H1 (cell line): ENCODE results near the gene MID1. TPM values are rescaled to one million over a fixed set of nuclear protein-coding genes. Genes with fewer than 3 reads are reported as not detected.

Experiments used
- CTCF ChIA-PET: fragments of 300-600 bp; sonication (Branson Sonifier 250); formaldehyde crosslinking; loops from one replicate; lab custom pipeline; 2021; ENCODE audit not compliant: partially characterized antibody; lab: Charles Lee
- POLR2A ChIA-PET: fragments of 300-600 bp; sonication (Branson Sonifier 250); formaldehyde crosslinking; loops from one replicate; lab custom pipeline; 2021; ENCODE audit warnings: inconsistent platforms; ENCODE audit not compliant: partially characterized antibody; lab: Charles Lee
- DNase-seq, 2 experiments: peaks; one replicate each; pipeline versions ENCODE4 v3.0.0 to v3.0.0-alpha.2; 2010 to 2022; ENCODE audit warnings: low spot score in 2 of 2, low read depth in 1 of 2, mixed read lengths in 1 of 2
- FAIRE-seq: peaks from 2 replicates; lab custom pipeline; 2011; peaks lifted over from hg19 to GRCh38; lab: Jason Lieb, UNC
- H2AFZ ChIP-seq: 2 replicates; pipeline ENCODE4 v1.8.1; 2012; ENCODE audit warnings: low read length, inconsistent platforms
- H2AK5ac ChIP-seq: 2 replicates; pipeline ENCODE4 v1.6.1; 2013; ENCODE audit warnings: low read depth, low read length
- H2BK120ac ChIP-seq: replicated peaks from 2 replicates; pipeline ENCODE3; 2013; ENCODE audit warnings: low read depth, low read length, inconsistent platforms
- H2BK12ac ChIP-seq: 2 replicates; pipeline ENCODE4 v1.6.1; 2013; ENCODE audit warnings: low read depth, low read length
- H2BK15ac ChIP-seq: 2 replicates; pipeline ENCODE4 v1.6.1; 2013; ENCODE audit warnings: low read length
- H2BK20ac ChIP-seq: 2 replicates; pipeline ENCODE4 v1.6.1; 2013; ENCODE audit warnings: low read length
- H2BK5ac ChIP-seq: 2 replicates; pipeline ENCODE4 v1.6.1; 2013; ENCODE audit warnings: low read depth, low read length
- H3K14ac ChIP-seq: 2 replicates; pipeline ENCODE4 v1.6.1; 2013; ENCODE audit warnings: inconsistent platforms; ENCODE audit not compliant: insufficient read length
- H3K18ac ChIP-seq: 2 replicates; pipeline ENCODE4 v1.6.1; 2013; ENCODE audit warnings: low read length; ENCODE audit errors: extremely low read depth
- H3K23ac ChIP-seq: 2 replicates; pipeline ENCODE4 v1.6.1; 2013; ENCODE audit warnings: inconsistent platforms; ENCODE audit not compliant: insufficient read length
- H3K23me2 ChIP-seq: 2 replicates; pipeline ENCODE4 v1.6.1; 2013; ENCODE audit warnings: low read depth, low read length
- H3K27ac ChIP-seq: 2 replicates; pipeline ENCODE4 v1.6.1; 2011; ENCODE audit warnings: low read depth, low read length, inconsistent platforms
- H3K27me3 ChIP-seq, 4 experiments: replicated peaks in 1 of 4; 1 replicate in 1 of 4; 2 replicates in 3 of 4; pipeline versions ENCODE4 v1.6.1 to v1.8.1; 2011 to 2013; ENCODE audit warnings: low read length in 3 of 4, mild to moderate bottlenecking in 3 of 4, inconsistent platforms in 2 of 4, mixed read lengths in 2 of 4, moderate library complexity in 1 of 4; ENCODE audit not compliant: control insufficient read depth in 3 of 4, insufficient read depth in 3 of 4; ENCODE audit errors: extremely low read depth in 1 of 4
- H3K36me3 ChIP-seq, 4 experiments: 2 replicates each; pipeline versions ENCODE4 v1.6.1 to v1.8.1; 2011 to 2013; ENCODE audit warnings: mild to moderate bottlenecking in 4 of 4, low read length in 3 of 4, moderate library complexity in 2 of 4, control low read depth in 1 of 4, inconsistent platforms in 1 of 4; ENCODE audit not compliant: insufficient read depth in 4 of 4, control insufficient read depth in 2 of 4
- H3K4ac ChIP-seq: replicated peaks from 2 replicates; pipeline ENCODE3; 2013; ENCODE audit warnings: low read length, low read depth, mixed read lengths, inconsistent platforms; ENCODE audit not compliant: insufficient read length
- H3K4me1 ChIP-seq, 4 experiments: replicated peaks in 1 of 4; 1 replicate in 1 of 4; 2 replicates in 3 of 4; pipeline versions ENCODE4 v1.6.1 to v1.8.1; 2011 to 2013; ENCODE audit warnings: low read length in 3 of 4, inconsistent platforms in 2 of 4, mixed read lengths in 1 of 4; ENCODE audit not compliant: insufficient read depth in 4 of 4, control insufficient read depth in 3 of 4
- H3K4me2 ChIP-seq, 2 experiments: 2 replicates each; pipeline versions ENCODE4 v1.6.1 to v1.8.1; 2011 to 2013; ENCODE audit warnings: low read depth in 2 of 2, low read length in 2 of 2, control low read depth in 1 of 2, inconsistent platforms in 1 of 2, mild to moderate bottlenecking in 1 of 2; ENCODE audit not compliant: insufficient read depth in 1 of 2
- H3K4me3 ChIP-seq, 4 experiments: fragments of 200-600, 300-600 bp in 1 of 4; sonication (generic), shearing (Covaris generic), sonication (Bioruptor Twin) in 1 of 4; 2 replicates each; pipeline versions ENCODE4 v1.5.1 to v1.8.1; 2011 to 2016; ENCODE audit warnings: low read length in 4 of 4, low read depth in 3 of 4, control low read depth in 2 of 4, inconsistent platforms in 2 of 4, mild to moderate bottlenecking in 2 of 4, mixed read lengths in 1 of 4, moderate library complexity in 1 of 4; ENCODE audit not compliant: insufficient read depth in 2 of 4; ENCODE audit errors: extremely low read depth in 1 of 4
- H3K56ac ChIP-seq: replicated peaks from 2 replicates; pipeline ENCODE3; 2013; ENCODE audit warnings: low read depth, mild to moderate bottlenecking, mixed read lengths, low read length, inconsistent platforms; ENCODE audit not compliant: insufficient read length
- H3K79me1 ChIP-seq: 2 replicates; pipeline ENCODE4 v1.6.1; 2013; ENCODE audit warnings: low read depth, low read length, control low read depth
- H3K79me2 ChIP-seq, 2 experiments: 2 replicates each; pipeline versions ENCODE4 v1.6.1 to v1.8.1; 2012 to 2013; ENCODE audit warnings: low read length in 2 of 2, mild to moderate bottlenecking in 2 of 2, inconsistent platforms in 1 of 2; ENCODE audit not compliant: insufficient read depth in 2 of 2, control insufficient read depth in 1 of 2
- H3K9ac ChIP-seq, 4 experiments: replicated peaks in 1 of 4; 1 replicate in 1 of 4; 2 replicates in 3 of 4; pipeline versions ENCODE4 v1.6.1 to v1.8.1; 2011 to 2013; ENCODE audit warnings: low read depth in 3 of 4, low read length in 3 of 4, control low read depth in 2 of 4, mild to moderate bottlenecking in 2 of 4, moderate library complexity in 2 of 4, inconsistent platforms in 1 of 4; ENCODE audit errors: extremely low read depth in 1 of 4
- H3K9me3 ChIP-seq, 2 experiments: 2 replicates each; pipeline versions ENCODE4 v1.6.1 to v1.8.1; 2012 to 2013; ENCODE audit warnings: mild to moderate bottlenecking in 2 of 2, moderate library complexity in 2 of 2, control low read depth in 1 of 2, inconsistent platforms in 1 of 2, low read depth in 1 of 2, low read length in 1 of 2, mixed read lengths in 1 of 2; ENCODE audit not compliant: insufficient read depth in 2 of 2
- H4K20me1 ChIP-seq, 2 experiments: replicated peaks in 1 of 2; 2 replicates each; pipeline versions ENCODE3 to v1.8.1; 2011 to 2013; ENCODE audit warnings: inconsistent platforms in 2 of 2, low read length in 2 of 2, mild to moderate bottlenecking in 1 of 2; ENCODE audit not compliant: insufficient read depth in 2 of 2, control insufficient read depth in 1 of 2
- H4K5ac ChIP-seq: 2 replicates; pipeline ENCODE4 v1.6.1; 2013; ENCODE audit warnings: low read length, low read depth, mixed read lengths, inconsistent platforms; ENCODE audit not compliant: insufficient read length
- H4K8ac ChIP-seq: 2 replicates; pipeline ENCODE4 v1.8.0; 2013; ENCODE audit warnings: mild to moderate bottlenecking, moderate library complexity, low read length, inconsistent platforms; ENCODE audit not compliant: insufficient read depth; ENCODE audit errors: extremely low read depth
- H4K91ac ChIP-seq: replicated peaks from 2 replicates; pipeline ENCODE3; 2013; ENCODE audit warnings: low read length, mixed read lengths, inconsistent platforms; ENCODE audit not compliant: insufficient read length
- BRCA1 ChIP-seq: IDR thresholded peaks from 2 replicates; pipeline ENCODE4 v1.6.1; 2012; ENCODE audit warnings: low read depth, low read length, improper control_type of control experiment
- CBX5 ChIP-seq: fragments of 300-800, 300-1000 bp; sonication (generic); IDR thresholded peaks from 2 replicates; pipeline ENCODE4 v1.7.1; 2016; ENCODE audit warnings: antibody characterized with exemption, low read length, low read depth
- CREB1 ChIP-seq: IDR thresholded peaks from 2 replicates; pipeline ENCODE4 v1.6.1; 2012; ENCODE audit warnings: inconsistent platforms
- PHF8 ChIP-seq: fragments of 200-600 bp; sonication (generic); conservative IDR thresholded peaks from 2 replicates; pipeline ENCODE4 v1.7.1; 2012; ENCODE audit warnings: low read depth, mild to moderate bottlenecking, inconsistent platforms, low read length, moderate library complexity
- POLR2AphosphoS5 ChIP-seq: IDR thresholded peaks from 2 replicates; pipeline ENCODE4 v1.6.1; 2011; ENCODE audit warnings: low read depth, low read length
- RAD21 ChIP-seq, 2 experiments: IDR thresholded peaks in 1 of 2; conservative IDR thresholded peaks in 1 of 2; 2 replicates each; pipeline ENCODE4 v1.6.1; 2011; ENCODE audit warnings: low read depth in 2 of 2, low read length in 2 of 2, improper control_type of control experiment in 1 of 2, inconsistent platforms in 1 of 2, mild to moderate bottlenecking in 1 of 2, moderate library complexity in 1 of 2
- SIN3A ChIP-seq, 2 experiments: IDR thresholded peaks in 1 of 2; conservative IDR thresholded peaks in 1 of 2; 2 replicates each; pipeline ENCODE4 v1.6.1; 2011 to 2012; ENCODE audit warnings: low read length in 2 of 2, improper control_type of control experiment in 1 of 2, low read depth in 1 of 2, mild to moderate bottlenecking in 1 of 2
- SIRT6 ChIP-seq: IDR thresholded peaks from one replicate; pipeline ENCODE4 v1.7.1; 2012; ENCODE audit warnings: low read length, inconsistent platforms
- SP4 ChIP-seq: IDR thresholded peaks from 2 replicates; pipeline ENCODE4 v1.6.1; 2012; ENCODE audit warnings: low read length, inconsistent platforms
- TAF7 ChIP-seq: optimal IDR thresholded peaks from 2 replicates; pipeline ENCODE3; 2011; ENCODE audit warnings: low read depth, mild to moderate bottlenecking, inconsistent platforms, low read length, moderate library complexity, borderline replicate concordance
- YY1 ChIP-seq: IDR thresholded peaks from 2 replicates; pipeline ENCODE4 v1.6.1; 2011; ENCODE audit warnings: low read depth, mild to moderate bottlenecking, low read length
- WGBS, 2 experiments: shearing (Covaris generic) in 1 of 2; methylation state at CpG; one replicate each; pipeline versions ENCODE4 v1.1.6 to v1.1.7; 2013 to 2015; ENCODE audit warnings: low lambda C conversion rate in 2 of 2, mixed read lengths in 2 of 2, inconsistent platforms in 1 of 2, low coverage in 1 of 2, missing lambda C conversion rate in 1 of 2; ENCODE audit not compliant: insufficient replicate concordance in 2 of 2, insufficient coverage in 1 of 2, insufficient read length in 1 of 2; ENCODE audit errors: extremely low coverage in 1 of 2, missing lambda C conversion rate in 1 of 2; 5-methylcytosine and 5-hydroxymethylcytosine counted together
- polyA plus RNA-seq, 7 experiments: library from polyadenylated mRNA; depleted of rRNA in 3 of 7; stranded (reverse) in 5 of 7; unstranded in 2 of 7; fragments of >200 nt in 5 of 7; fragments of 200-250 nt in 2 of 7; gene quantifications; 1 replicate in 5 of 7; 2 replicates in 1 of 7; 4 replicates in 1 of 7; pipeline versions ENCODE4 v1.2.1 to v1.2.3, GENCODE V29; 2011 to 2013; ENCODE audit warnings: missing spikeins in 2 of 7, mixed read lengths in 2 of 7
- total RNA-seq: library from RNA; stranded (reverse); fragmentation: NEBNext Ultra II Directional; extraction: Animal tissue kit (Norgen Biotek cat#: 25700); gene quantifications from 2 replicates; pipeline ENCODE4 v1.2.1, GENCODE V29; 2021

MID1 gene
- total and polyA plus RNA-seq, 2 of the 8 experiments (the other 6 are each of a cell fraction or from before 2014, with no cell fraction given), result 12.9 to 54.3 TPM

GRCh38 chrX:10509397-10509796 is 111.0 kb downstream of the MID1 start:
- no peak overlapping the region for H3K9ac ChIP-seq
- peak overlapping the region; percentile 54; the same call in 1 of the 2 replicates for H2AK5ac ChIP-seq
- no peaks in the 10 kb centered on the region for H3K9me3 ChIP-seq
- no peak overlapping the region for H4K5ac ChIP-seq
- H3K79me2 ChIP-seq, result peaks cover 0 to 12% of the 10 kb centered on the region in 2 experiments; a peak in 1 of 4 replicates
- H3K4me3 ChIP-seq, result peak overlapping the region in 1 of 4 experiments; percentile 43; a peak in 2 of 8 replicates
- H3K27ac ChIP-seq, result no peak overlapping the region
- H4K91ac ChIP-seq, result no peak overlapping the region
- H3K23ac ChIP-seq, result no peak overlapping the region
- H3K4ac ChIP-seq, result no peak overlapping the region
- no peaks in the 10 kb centered on the region for H4K20me1 ChIP-seq
- H3K79me1 ChIP-seq, result no peaks in the 10 kb centered on the region
- H3K4me2 ChIP-seq, result peak overlapping the region; percentile 53 to 63; a peak in 3 of 4 replicates
- no peak overlapping the region for H4K8ac ChIP-seq
- H3K4me1 ChIP-seq, result peaks cover 0 to 15% (median 4%) of the 10 kb centered on the region in 4 experiments; a peak in 4 of 7 replicates
- FAIRE-seq (no peak), DNase-seq (no peak)
- H3K14ac ChIP-seq, result no peak overlapping the region
- no peak overlapping the region for H2AFZ ChIP-seq
- H3K27me3 ChIP-seq, result no peaks in the 10 kb centered on the region
- H2BK120ac ChIP-seq, result no peak overlapping the region
- no peaks in the 10 kb centered on the region for H3K36me3 ChIP-seq
- TF ChIP-seq YY1, result no peak
- TF ChIP-seq CBX5, result no peak
- TF ChIP-seq SIRT6, result no peak
- no peak for TF ChIP-seq PHF8
- TF ChIP-seq RAD21 (IDR thresholded peaks at IDR 0.05 in 1 of 2, conservative IDR thresholded peaks at IDR 0.05 in 1 of 2; ENCODE audit: low read depth in 2 of 2, low read length in 2 of 2), result no peak
- no peak for TF ChIP-seq TAF7
- no peak for TF ChIP-seq BRCA1
- TF ChIP-seq SIN3A (conservative IDR thresholded peaks at IDR 0.05 in 1 of 2, IDR thresholded peaks at IDR 0.05 in 1 of 2; ENCODE audit: low read depth in 1 of 2, low read length in 2 of 2), result no peak
- no peak for TF ChIP-seq POLR2AphosphoS5
- TF ChIP-seq SP4, result no peak
- no peak for TF ChIP-seq CREB1
- no peak overlapping the region for H2BK20ac ChIP-seq
- no peak overlapping the region; the same call in 1 of the 2 replicates for H3K18ac ChIP-seq
- no peaks in the 10 kb centered on the region for H3K23me2 ChIP-seq
- 24% methylated on average over 3 of the region's 3 CpGs; no CpG with 5 or more reads in 1 of the 2 experiments for WGBS, 2 experiments
- no peak overlapping the region for H3K56ac ChIP-seq
- no peak overlapping the region for H2BK15ac ChIP-seq
- ChIA-PET POLR2A (interaction anchor here (0.9 kb wide), 1 partner anchor 12 kb away, joined by 4 read pairs; no protein-coding TSS in a partner anchor), CTCF (interaction anchor here (0.6 to 1.6 kb wide), 4 partner anchors 27 to 217 kb away, joined by 3 to 4 read pairs (median 4); no protein-coding TSS in a partner anchor)
- 0 out of 2 replicates have a peak overlapping the region, but pooled peaks have one; percentile 76 for H2BK12ac ChIP-seq
- H2BK5ac ChIP-seq, result peak overlapping the region; percentile 46; the same call in 1 of the 2 replicates
